PC-9 (cell line): ENCODE data around the gene FGD6. TPM values are rescaled to one million over a fixed set of nuclear protein-coding genes. Genes with fewer than 3 reads are reported as not detected.

Source experiments
- BruUV-seq: library from RNA; stranded (reverse); fragments of 400-500 nt; replicated peaks from 2 replicates; lab custom pipeline; 2021; lab: Mats Ljungman, UMichigan
- CTCF ChIA-PET: fragments of 300-600 bp; sonication (Branson Sonifier 250); formaldehyde crosslinking; loops from one replicate; lab custom pipeline; 2022; ENCODE audit warnings: antibody characterized with exemption; lab: Charles Lee
- POLR2A ChIA-PET: fragments of 300-600 bp; sonication (Branson Sonifier 250); formaldehyde crosslinking; loops from one replicate; lab custom pipeline; 2022; ENCODE audit warnings: antibody characterized with exemption; ENCODE audit not compliant: unreplicated experiment; lab: Charles Lee
- DNase-seq, 2 experiments: peaks; one replicate each; pipeline versions ENCODE4 v3.0.0 to v3.0.0-alpha.2; 2015 to 2022; ENCODE audit warnings: mixed read lengths in 1 of 2
- H2AFZ ChIP-seq: fragments of 200-600 bp; sonication (generic); 2 replicates; pipeline ENCODE4 v1.8.1; 2017; ENCODE audit warnings: antibody characterized with exemption
- H3F3A ChIP-seq: fragments of 200-600 bp; sonication (generic); 2 replicates; pipeline ENCODE4 v1.8.1; 2017; ENCODE audit warnings: antibody characterized with exemption, mild to moderate bottlenecking, low read depth; ENCODE audit not compliant: insufficient read depth
- H3K27ac ChIP-seq: fragments of 200-600 bp; sonication (generic); 2 replicates; pipeline ENCODE4 v1.6.1; 2016; ENCODE audit warnings: mixed run types
- H3K27me3 ChIP-seq: fragments of 200-600 bp; sonication (generic); 2 replicates; pipeline ENCODE4 v1.6.1; 2016; ENCODE audit warnings: low read depth, mixed run types; ENCODE audit not compliant: insufficient read depth
- H3K36me3 ChIP-seq: fragments of 200-600 bp; sonication (generic); 2 replicates; pipeline ENCODE4 v1.6.1; 2016; ENCODE audit warnings: low read depth, mixed run types
- H3K4me1 ChIP-seq: fragments of 200-600 bp; sonication (generic); replicated peaks from 2 replicates; pipeline ENCODE4 v1.6.1; 2016; ENCODE audit warnings: mixed run types; ENCODE audit not compliant: insufficient read depth
- H3K4me2 ChIP-seq: fragments of 200-600 bp; sonication (generic); 2 replicates; pipeline ENCODE4 v1.6.1; 2017; ENCODE audit warnings: mixed run types
- H3K4me3 ChIP-seq: fragments of 200-600 bp; sonication (generic); 2 replicates; pipeline ENCODE4 v1.6.1; 2016; ENCODE audit warnings: mixed run types
- H3K79me2 ChIP-seq: fragments of 200-600 bp; sonication (generic); 2 replicates; pipeline ENCODE4 v1.6.1; 2017; ENCODE audit warnings: low read depth, mixed run types
- H3K9me2 ChIP-seq: fragments of 200-600 bp; sonication (generic); 2 replicates; pipeline ENCODE4 v1.8.1; 2017; ENCODE audit warnings: mild to moderate bottlenecking; ENCODE audit not compliant: insufficient read depth
- H3K9me3 ChIP-seq: fragments of 200-600 bp; sonication (generic); 2 replicates; pipeline ENCODE4 v1.8.1; 2016; ENCODE audit warnings: low read depth; ENCODE audit not compliant: insufficient read depth
- H4K20me1 ChIP-seq: fragments of 200-600 bp; sonication (generic); 2 replicates; pipeline ENCODE4 v1.8.1; 2017; ENCODE audit not compliant: insufficient read depth
- CTCF ChIP-seq: fragments of 200-600 bp; sonication (generic); conservative IDR thresholded peaks from 2 replicates; pipeline ENCODE4 v1.6.1; 2017; ENCODE audit warnings: mixed run types, antibody characterized with exemption, mild to moderate bottlenecking, moderate library complexity
- EZH2 ChIP-seq: fragments of 200-600 bp; sonication (generic); IDR thresholded peaks from 2 replicates; pipeline ENCODE4 v1.8.0; 2017; ENCODE audit warnings: antibody characterized with exemption, low read depth
- intact Hi-C: fragments of 100-400 bp; cut with micrococcal nuclease; formaldehyde crosslinking; loops from one replicate; pipeline ENCODE4 v1.10.0; 2022; ENCODE audit not compliant: unreplicated experiment
- total RNA-seq: library from RNA; stranded (reverse); gene quantifications from 2 replicates; pipeline ENCODE4 v1.2.3, GENCODE V29; 2021

The FGD6 gene
- total RNA-seq, 1 experiment from 2014 or later: 22.0 TPM

- Histone ChIP-seq H3K4me3 (no peak overlapping the region), H3K27me3 (no peaks in the 10 kb centered on the region), H2AFZ (no peak overlapping the region), H3K4me2 (no peak overlapping the region), H3K79me2 (peaks cover 5% of the 10 kb centered on the region; the same call in 1 of the 2 replicates), H3F3A (0 out of 2 replicates have a peak, but pooled peaks cover 3% of the 10 kb centered on the region), H3K4me1 (peaks cover 17% of the 10 kb centered on the region; the same call in 1 of the 2 replicates), H3K9me2 (no peaks in the 10 kb centered on the region), H4K20me1 (no peaks in the 10 kb centered on the region), H3K9me3 (no peaks in the 10 kb centered on the region), H3K27ac (no peak overlapping the region), H3K36me3 (0 out of 2 replicates have a peak, but pooled peaks cover 4% of the 10 kb centered on the region)
- DNase-seq: no peak
- no peak for TF ChIP-seq CTCF
- TF ChIP-seq EZH2: no peak
- intact Hi-C loops: no loop called here
- ChIA-PET POLR2A (no interaction called here), CTCF (no interaction called here)
- no TSS peak for BruUV-seq
Observed at GRCh38 chr12:95177201-95177768, 40.0 kb downstream of the FGD6 start.

GRCh38 chr12:95173392-95174251 is 43.6 kb downstream of the FGD6 start:
- DNase-seq: peak; percentile 9 to 40
- no peak overlapping the region for H3K27ac ChIP-seq
- H3F3A ChIP-seq: 0 out of 2 replicates have a peak, but pooled peaks cover 9% of the 10 kb centered on the region
- no peaks in the 10 kb centered on the region for H3K36me3 ChIP-seq
- POLR2A ChIA-PET: interaction anchor here (0.7 kb wide), 1 partner anchor 171 kb away, joined by 4 read pairs; no protein-coding TSS in a partner anchor
- no peaks in the 10 kb centered on the region for H4K20me1 ChIP-seq
- peaks cover 8% of the 10 kb centered on the region; the same call in 1 of the 2 replicates for H3K4me1 ChIP-seq
- no peak overlapping the region for H3K4me2 ChIP-seq
- H3K9me2 ChIP-seq: no peaks in the 10 kb centered on the region
- no TSS peak for BruUV-seq
- H2AFZ ChIP-seq: no peak overlapping the region
- CTCF ChIA-PET: interaction anchor here (0.6 kb wide), 1 partner anchor 43 kb away, joined by 8 read pairs; no protein-coding TSS in a partner anchor
- H3K4me3 ChIP-seq: no peak overlapping the region
- no peak for TF ChIP-seq EZH2
- no peak for TF ChIP-seq CTCF
- H3K79me2 ChIP-seq: peaks cover 5% of the 10 kb centered on the region; the same call in 1 of the 2 replicates
- no peaks in the 10 kb centered on the region for H3K27me3 ChIP-seq
- intact Hi-C loops: no loop called here
- no peaks in the 10 kb centered on the region for H3K9me3 ChIP-seq

GRCh38 chr12:95169368-95169767 is 47.9 kb downstream of the FGD6 start:
- no peaks in the 10 kb centered on the region for H3K79me2 ChIP-seq

More at GRCh38 chr12:95169368-95169767, 47.9 kb downstream of the FGD6 start:
- Histone ChIP-seq H3K27ac (peak overlapping the region; percentile 9; the same call in 1 of the 2 replicates), H4K20me1 (no peaks in the 10 kb centered on the region), H3K9me3 (no peaks in the 10 kb centered on the region), H3K4me2 (no peak overlapping the region), H3K27me3 (no peaks in the 10 kb centered on the region), H3F3A (peaks cover 9% of the 10 kb centered on the region; the same call in 1 of the 2 replicates), H3K36me3 (no peaks in the 10 kb centered on the region), H3K4me3 (no peak overlapping the region), H2AFZ (no peak overlapping the region), H3K9me2 (no peaks in the 10 kb centered on the region), H3K4me1 (no peaks in the 10 kb centered on the region)
- intact Hi-C loops: no loop called here
- DNase-seq: no peak
- POLR2A ChIA-PET: no interaction called here
- no TSS peak for BruUV-seq
- TF ChIP-seq EZH2 (no peak), CTCF (no peak)
- CTCF ChIA-PET: no interaction called here
